Gastrocnemius medialis (tissue), 4 donors: ENCODE results near the gene ROBO1.

Experiments used
- CTCF ChIP-seq, 5 experiments: fragments of 450-650 bp in 3 of 5; fragments of 200-600 bp in 2 of 5; sonication (generic) in 2 of 5; IDR thresholded peaks in 4 of 5; conservative IDR thresholded peaks in 1 of 5; 1 replicate in 4 of 5; 2 replicates in 1 of 5; pipeline ENCODE4 v1.5.1; 2016 to 2019; ENCODE audit warnings: antibody characterized with exemption in 5 of 5, mild to moderate bottlenecking in 3 of 5, moderate library complexity in 3 of 5
- POLR2A ChIP-seq, 2 donors: fragments of 450-650 bp; IDR thresholded peaks; one replicate each; pipeline ENCODE4 v1.6.1; 2017; ENCODE audit warnings: antibody characterized with exemption in 2 of 2, mild to moderate bottlenecking in 2 of 2, moderate library complexity in 2 of 2

DNA sequence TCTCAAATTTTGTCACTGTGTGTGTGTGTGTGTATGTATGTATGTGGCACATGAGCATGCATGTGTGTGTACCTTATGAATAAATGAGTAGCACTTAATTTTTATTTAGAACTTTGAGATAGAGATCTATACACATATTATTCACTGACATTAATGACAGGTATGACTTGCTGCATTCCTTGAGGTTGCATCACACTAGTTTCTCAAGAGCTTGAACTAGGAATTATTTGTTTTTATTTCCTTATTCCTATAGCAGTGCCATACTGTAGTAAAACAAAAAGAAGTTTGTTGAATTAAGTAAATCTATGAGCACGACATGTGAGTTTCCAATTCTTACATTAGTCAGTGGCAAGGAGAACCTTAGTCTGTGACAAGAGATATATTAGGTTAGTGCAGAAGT lies 943.9 kb downstream of the ROBO1 start:
- TF ChIP-seq CTCF (IDR thresholded peaks at IDR 0.05 in 4 of 5, conservative IDR thresholded peaks at IDR 0.05 in 1 of 5): no peak
- no peak for TF ChIP-seq POLR2A (IDR thresholded peaks at IDR 0.05)
